Right lobe of liver (tissue), 6 donors: ENCODE results near the gene AK9. TPM values are rescaled to one million over a fixed set of nuclear protein-coding genes. Genes with fewer than 3 reads are reported as not detected.

ENCODE experiments used
- ATAC-seq, 4 donors: fragments of 200-7000 bp; cut with Tn5 transposase; one replicate each; pipeline ENCODE4 v1.9.1; 2020; ENCODE audit warnings: mild to moderate bottlenecking in 4 of 4, moderate library complexity in 4 of 4
- DNase-seq, 3 donors: peaks; one replicate each; pipeline ENCODE4 v3.0.0-alpha.2; 2020
- H3K27ac ChIP-seq, 3 donors: fragments of 200-600 bp; one replicate each; pipeline ENCODE4 v1.8.0; 2022
- H3K27me3 ChIP-seq, 2 donors: fragments of 200-600 bp; one replicate each; pipeline ENCODE4 v1.8.0; 2022
- H3K36me3 ChIP-seq, 4 donors: fragments of 200-600 bp; sonication (generic) in 1 of 4; one replicate each; pipeline versions ENCODE4 v1.5.1 to v1.8.0; 2017 to 2022; ENCODE audit warnings: control low read depth in 1 of 4
- H3K4me1 ChIP-seq, 4 donors: fragments of 200-600 bp; sonication (generic) in 1 of 4; one replicate each; pipeline versions ENCODE4 v1.5.1 to v1.8.0; 2017 to 2022; ENCODE audit warnings: control low read depth in 1 of 4
- H3K4me3 ChIP-seq, 3 donors: fragments of 200-600 bp; one replicate each; pipeline ENCODE4 v1.8.0; 2022
- H3K9me3 ChIP-seq, 4 donors: fragments of 200-600 bp; sonication (generic) in 1 of 4; one replicate each; pipeline versions ENCODE4 v1.5.1 to v1.8.0; 2017 to 2022; ENCODE audit warnings: control low read depth in 1 of 4
- POLR2A ChIP-seq: fragments of 450-650 bp; IDR thresholded peaks from one replicate; pipeline ENCODE4 v1.6.1; 2017; ENCODE audit warnings: antibody characterized with exemption, mild to moderate bottlenecking
- WGBS: methylation state at CpG from one replicate; pipeline ENCODE4 v1.1.6; 2018; ENCODE audit warnings: low coverage, low lambda C conversion rate; ENCODE audit not compliant: insufficient coverage; ENCODE audit errors: missing lambda C conversion rate; 5-methylcytosine and 5-hydroxymethylcytosine counted together
- intact Hi-C, 2 donors: fragments of 100-400 bp; cut with DNase I; formaldehyde crosslinking; loops; one replicate each; pipeline versions ENCODE4 v1.11.2 to v1.14.1; 2022
- total RNA-seq, 6 experiments: library from RNA; depleted of rRNA in 2 of 6; stranded (reverse); fragments of >200 nt in 2 of 6; fragmentation: NEBNext Ultra II Directional in 3 of 6; extraction: Animal tissue kit (Norgen Biotek cat#: 25700) in 3 of 6; gene quantifications; one replicate each; pipeline versions ENCODE4 v1.1.0 to v1.2.4, GENCODE V29; 2016 to 2023
- TF ChIP-seq, protein P1 (sequence below), 4 donors: fragments of 200-600 bp in 3 of 4; fragments of 450-650 bp in 1 of 4; IDR thresholded peaks; one replicate each; pipeline versions ENCODE4 v1.5.1 to v1.8.0; 2016 to 2022; ENCODE audit warnings: antibody characterized with exemption in 4 of 4, mild to moderate bottlenecking in 2 of 4
- donor health status: DM: no; HTN: yes; CAD: no.
- donor health status: DM: no; HTN: no; CAD: no.
- donor health status: DM: no; HTN: no; CAD: no.
- donor health status: DM: no; HTN: yes; CAD: no.
- donor health status: DM: no; HTN: yes; CAD: no.

The AK9 gene
- total RNA-seq, 6 experiments from 2014 or later, result 1.5 to 3.9 (median 2.5) TPM

GRCh38 chr6:109472132-109472995 lies 218.6 kb downstream of the AK9 start:
- Histone ChIP-seq H3K4me3 (no peak overlapping the region), H3K36me3 (peaks cover 0 to 56% (median 0%) of the 10 kb centered on the region in 4 donors), H3K27ac (no peak overlapping the region), H3K9me3 (no peaks in the 10 kb centered on the region), H3K27me3 (no peaks in the 10 kb centered on the region), H3K4me1 (peaks cover 0 to 11% (median 0%) of the 10 kb centered on the region in 4 donors)
- ATAC-seq (no peak), DNase-seq (no peak)
- intact Hi-C loops, result no loop called here
- WGBS, result 96% methylated on average over 7 of the region's 9 CpGs
- TF ChIP-seq POLR2A, result no peak
- TF ChIP-seq, protein P1, sequence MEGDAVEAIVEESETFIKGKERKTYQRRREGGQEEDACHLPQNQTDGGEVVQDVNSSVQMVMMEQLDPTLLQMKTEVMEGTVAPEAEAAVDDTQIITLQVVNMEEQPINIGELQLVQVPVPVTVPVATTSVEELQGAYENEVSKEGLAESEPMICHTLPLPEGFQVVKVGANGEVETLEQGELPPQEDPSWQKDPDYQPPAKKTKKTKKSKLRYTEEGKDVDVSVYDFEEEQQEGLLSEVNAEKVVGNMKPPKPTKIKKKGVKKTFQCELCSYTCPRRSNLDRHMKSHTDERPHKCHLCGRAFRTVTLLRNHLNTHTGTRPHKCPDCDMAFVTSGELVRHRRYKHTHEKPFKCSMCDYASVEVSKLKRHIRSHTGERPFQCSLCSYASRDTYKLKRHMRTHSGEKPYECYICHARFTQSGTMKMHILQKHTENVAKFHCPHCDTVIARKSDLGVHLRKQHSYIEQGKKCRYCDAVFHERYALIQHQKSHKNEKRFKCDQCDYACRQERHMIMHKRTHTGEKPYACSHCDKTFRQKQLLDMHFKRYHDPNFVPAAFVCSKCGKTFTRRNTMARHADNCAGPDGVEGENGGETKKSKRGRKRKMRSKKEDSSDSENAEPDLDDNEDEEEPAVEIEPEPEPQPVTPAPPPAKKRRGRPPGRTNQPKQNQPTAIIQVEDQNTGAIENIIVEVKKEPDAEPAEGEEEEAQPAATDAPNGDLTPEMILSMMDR (IDR thresholded peaks at IDR 0.05), result no peak

DNA sequence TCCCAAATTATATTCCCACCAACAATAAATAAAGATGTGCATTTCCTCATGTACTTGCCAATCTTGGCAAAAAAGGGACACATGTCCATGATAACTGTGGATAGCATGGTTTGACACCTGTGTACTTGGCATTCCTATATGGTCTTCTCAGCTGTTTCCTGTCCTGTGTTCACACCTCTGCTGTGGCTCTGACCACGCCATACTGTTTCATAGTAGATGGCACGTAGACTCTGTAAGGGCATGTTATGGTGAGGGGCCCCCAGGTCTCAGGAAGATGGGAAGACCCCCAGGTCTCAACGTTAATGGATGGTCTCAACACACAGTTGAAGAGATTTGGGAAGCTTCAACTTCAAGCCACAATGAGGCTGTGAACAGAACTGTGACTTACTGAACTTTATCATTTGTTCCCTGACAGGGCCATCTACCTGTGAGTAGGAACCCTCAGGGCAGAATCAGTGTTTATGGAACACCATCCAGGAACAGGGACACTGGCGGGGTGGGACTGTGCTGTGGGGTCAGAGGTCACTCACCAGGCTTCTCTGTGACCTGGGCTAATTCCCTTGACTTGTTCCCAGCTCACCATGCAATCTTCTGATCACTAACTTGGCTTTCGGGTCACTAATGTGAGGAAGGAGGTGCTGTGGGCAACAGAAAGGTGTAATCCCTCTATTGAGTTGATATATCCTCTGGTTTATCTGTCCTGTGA lies 219.7 kb downstream of the AK9 start:
- ATAC-seq, result no peak
- WGBS, result 96% methylated on average over 5 of the region's 5 CpGs
- no peaks in the 10 kb centered on the region for H3K9me3 ChIP-seq
- intact Hi-C loops, result no loop called here
- H3K4me1 ChIP-seq, result peaks cover 0 to 10% (median 0%) of the 10 kb centered on the region in 4 donors
- H3K36me3 ChIP-seq, result peaks cover 0 to 67% (median under 1%) of the 10 kb centered on the region in 4 donors
- DNase-seq, result no peak
- no peak overlapping the region for H3K4me3 ChIP-seq
- H3K27ac ChIP-seq, result no peak overlapping the region
- no peaks in the 10 kb centered on the region for H3K27me3 ChIP-seq
- TF ChIP-seq POLR2A, result no peak
- TF ChIP-seq, protein P1 (IDR thresholded peaks at IDR 0.05), result no peak

GRCh38 chr6:109469591-109470189 lies 221.3 kb downstream of the AK9 start:
- DNase-seq (no peak), ATAC-seq (no peak)
- no peaks in the 10 kb centered on the region for H3K9me3 ChIP-seq
- H3K4me1 ChIP-seq, result no peaks in the 10 kb centered on the region
- H3K4me3 ChIP-seq, result no peak overlapping the region
- H3K27me3 ChIP-seq, result no peaks in the 10 kb centered on the region
- no peak overlapping the region for H3K27ac ChIP-seq
- peaks cover 0 to 71% (median 5%) of the 10 kb centered on the region in 4 donors for H3K36me3 ChIP-seq
- intact Hi-C loops, result no loop called here
- 98% methylated on average over 3 of the region's 5 CpGs for WGBS
- TF ChIP-seq, protein P1 (IDR thresholded peaks at IDR 0.05), result no peak
- TF ChIP-seq POLR2A, result no peak

GRCh38 chr6:109467696-109468095 lies 223.3 kb downstream of the AK9 start:
- Histone ChIP-seq H3K36me3 (peaks cover 0 to 59% (median 7%) of the 10 kb centered on the region in 4 donors), H3K27ac (no peak overlapping the region), H3K9me3 (no peaks in the 10 kb centered on the region), H3K4me3 (no peak overlapping the region), H3K27me3 (no peaks in the 10 kb centered on the region), H3K4me1 (no peaks in the 10 kb centered on the region)
- WGBS, result 92% methylated on average over 6 of the region's 6 CpGs
- intact Hi-C loops, result no loop called here
- DNase-seq (no peak), ATAC-seq (no peak)
- no peak for TF ChIP-seq POLR2A
- TF ChIP-seq, protein P1 (IDR thresholded peaks at IDR 0.05), result no peak
